Natural killer cell treated with Interleukin-12 subunit alpha and Interleukin-12 subunit beta and Interleukin-15 and Interleukin-18, amount 100 ng/mL, for 72 hours (primary cell): ENCODE data around the gene TEX101. TPM values are rescaled to one million over a fixed set of nuclear protein-coding genes. Genes with fewer than 3 reads are reported as not detected.

Source experiments
- ATAC-seq, 2 donors: fragments of 150-1000 bp; cut with Tn5 transposase in 1 of 2; sonication (Bioruptor Pico), chemical (Tn5 transposase) in 1 of 2; 2 replicates each; pipeline ENCODE4 v1.10.0; 2021
- DNase-seq: peaks from one replicate; pipeline ENCODE4 v3.0.0; 2022; ENCODE audit warnings: low spot score
- H3K27ac Mint-ChIP-seq, 2 donors: 1 replicate in 1 of 2; 2 replicates in 1 of 2; pipeline ENCODE4 v1.8.0; 2022; ENCODE audit warnings: mixed read lengths in 2 of 2, mild to moderate bottlenecking in 1 of 2, moderate library complexity in 1 of 2
- H3K27me3 Mint-ChIP-seq, 2 donors: 1 replicate in 1 of 2; 2 replicates in 1 of 2; pipeline ENCODE4 v1.8.0; 2022; ENCODE audit warnings: mixed read lengths in 2 of 2
- H3K36me3 Mint-ChIP-seq: one replicate; pipeline ENCODE4 v1.8.0; 2022; ENCODE audit warnings: mixed read lengths
- H3K4me1 Mint-ChIP-seq, 2 donors: 1 replicate in 1 of 2; 2 replicates in 1 of 2; pipeline ENCODE4 v1.8.0; 2022; ENCODE audit warnings: low read depth in 2 of 2, mixed read lengths in 2 of 2, mild to moderate bottlenecking in 1 of 2
- H3K4me3 Mint-ChIP-seq: one replicate; pipeline ENCODE4 v1.8.0; 2022; ENCODE audit warnings: mixed read lengths
- H3K9me3 Mint-ChIP-seq: 2 replicates; pipeline ENCODE4 v1.8.0; 2022; ENCODE audit warnings: mixed read lengths
- total RNA-seq, 2 donors: library from RNA; stranded (reverse); gene quantifications; one replicate each; pipeline ENCODE4 v1.2.3, GENCODE V29; 2022

TEX101 gene
- total RNA-seq, 2 donors from 2014 or later, result not detected

- no peaks in the 10 kb centered on the region for H3K9me3 Mint-ChIP-seq
- H3K27me3 Mint-ChIP-seq, result no peaks in the 10 kb centered on the region
- H3K4me1 Mint-ChIP-seq, result peaks cover 10 to 11% of the 10 kb centered on the region in 2 donors
- H3K4me3 Mint-ChIP-seq, result no peak overlapping the region
- ATAC-seq (no peak), DNase-seq (no peak)
- no peak overlapping the region for H3K27ac Mint-ChIP-seq
- H3K36me3 Mint-ChIP-seq, result no peaks in the 10 kb centered on the region
These were observed 30.0 kb downstream of the TEX101 start for GRCh38 chr19:43444531-43445287.

- ATAC-seq (no peak), DNase-seq (no peak)
- Mint-ChIP-seq H3K4me1 (peaks cover 7% of the 10 kb centered on the region in 2 donors), H3K4me3 (no peak overlapping the region), H3K27me3 (no peaks in the 10 kb centered on the region), H3K27ac (no peak overlapping the region), H3K9me3 (no peaks in the 10 kb centered on the region), H3K36me3 (no peaks in the 10 kb centered on the region)
These were observed 30.7 kb downstream of the TEX101 start for GRCh38 chr19:43445426-43445825.

GRCh38 chr19:43446746-43447489 is 32.2 kb downstream of the TEX101 start:
- no peaks in the 10 kb centered on the region for H3K27me3 Mint-ChIP-seq
- no peak overlapping the region for H3K27ac Mint-ChIP-seq
- H3K36me3 Mint-ChIP-seq, result no peaks in the 10 kb centered on the region
- peaks cover 4 to 6% of the 10 kb centered on the region in 2 donors for H3K4me1 Mint-ChIP-seq
- no peaks in the 10 kb centered on the region for H3K9me3 Mint-ChIP-seq
- peak; percentile 78 for DNase-seq
- no peak overlapping the region for H3K4me3 Mint-ChIP-seq
- ATAC-seq, result peak; percentile 68 to 77

- Mint-ChIP-seq H3K9me3 (no peaks in the 10 kb centered on the region), H3K4me3 (no peak overlapping the region), H3K4me1 (peaks cover 4 to 6% of the 10 kb centered on the region in 2 donors), H3K27ac (no peak overlapping the region), H3K27me3 (peaks cover 3 to 5% of the 10 kb centered on the region in 2 donors), H3K36me3 (peaks cover 5% of the 10 kb centered on the region)
- DNase-seq, result no peak
- ATAC-seq, result no peak
These were observed 33.0 kb downstream of the TEX101 start for GRCh38 chr19:43447655-43448054.

- H3K4me1 Mint-ChIP-seq, result peaks cover 6% of the 10 kb centered on the region in 2 donors
- no peak for ATAC-seq
- peaks cover 5 to 8% of the 10 kb centered on the region in 2 donors for H3K27me3 Mint-ChIP-seq
- no peak for DNase-seq
- H3K36me3 Mint-ChIP-seq, result peaks cover 6% of the 10 kb centered on the region
- H3K27ac Mint-ChIP-seq, result no peak overlapping the region
- no peak overlapping the region for H3K4me3 Mint-ChIP-seq
- no peaks in the 10 kb centered on the region for H3K9me3 Mint-ChIP-seq
These were observed 35.9 kb downstream of the TEX101 start for GRCh38 chr19:43450545-43450997.

GRCh38 chr19:43452582-43452981 is 37.9 kb downstream of the TEX101 start:
- ATAC-seq, result no peak
- Mint-ChIP-seq H3K4me1 (peaks cover 2 to 8% of the 10 kb centered on the region in 2 donors), H3K27ac (no peak overlapping the region), H3K36me3 (peaks cover 6% of the 10 kb centered on the region), H3K9me3 (no peaks in the 10 kb centered on the region), H3K27me3 (peaks cover 5 to 8% of the 10 kb centered on the region in 2 donors), H3K4me3 (no peak overlapping the region)
- no peak for DNase-seq

- H3K9me3 Mint-ChIP-seq, result no peaks in the 10 kb centered on the region
- no peak for ATAC-seq
- DNase-seq, result no peak
These were observed 39.3 kb downstream of the TEX101 start for GRCh38 chr19:43454031-43454430.

GRCh38 chr19:43455321-43456113 is 40.8 kb downstream of the TEX101 start:
- DNase-seq (peak; percentile 13), ATAC-seq (no peak)
- Mint-ChIP-seq H3K27ac (no peak overlapping the region), H3K36me3 (peaks cover 6% of the 10 kb centered on the region), H3K27me3 (peaks cover 5 to 12% of the 10 kb centered on the region in 2 donors), H3K9me3 (no peaks in the 10 kb centered on the region), H3K4me3 (peak overlapping the region; percentile 18), H3K4me1 (peaks cover 2 to 8% of the 10 kb centered on the region in 2 donors)

More at GRCh38 chr19:43454031-43454430, 39.3 kb downstream of the TEX101 start:
- Mint-ChIP-seq H3K27me3 (peaks cover 5 to 8% of the 10 kb centered on the region in 2 donors), H3K36me3 (peaks cover 6% of the 10 kb centered on the region), H3K4me3 (no peak overlapping the region), H3K27ac (no peak overlapping the region), H3K4me1 (peaks cover 2 to 8% of the 10 kb centered on the region in 2 donors)

- DNase-seq, result no peak
- Mint-ChIP-seq H3K36me3 (no peaks in the 10 kb centered on the region), H3K27me3 (peaks cover 0 to 8% of the 10 kb centered on the region in 2 donors), H3K9me3 (no peaks in the 10 kb centered on the region), H3K4me1 (peaks cover 0 to 8% of the 10 kb centered on the region in 2 donors), H3K27ac (no peak overlapping the region), H3K4me3 (no peak overlapping the region)
- ATAC-seq, result no peak
These were observed 43.1 kb downstream of the TEX101 start for GRCh38 chr19:43457809-43458208.

- H3K27ac Mint-ChIP-seq, result no peak overlapping the region
- H3K36me3 Mint-ChIP-seq, result no peaks in the 10 kb centered on the region
- H3K9me3 Mint-ChIP-seq, result no peaks in the 10 kb centered on the region
- DNase-seq (peak; percentile 55), ATAC-seq (no peak)
- H3K4me3 Mint-ChIP-seq, result no peak overlapping the region
- H3K27me3 Mint-ChIP-seq, result peaks cover 0 to 5% of the 10 kb centered on the region in 2 donors
- peaks cover 6 to 11% of the 10 kb centered on the region in 2 donors for H3K4me1 Mint-ChIP-seq
These were observed 45.8 kb downstream of the TEX101 start for GRCh38 chr19:43460362-43461016.

- ATAC-seq (no peak), DNase-seq (no peak)
- peak overlapping the region; percentile 10 for H3K4me3 Mint-ChIP-seq
- no peaks in the 10 kb centered on the region for H3K36me3 Mint-ChIP-seq
- H3K4me1 Mint-ChIP-seq, result peaks cover 0 to 17% of the 10 kb centered on the region in 2 donors
- no peaks in the 10 kb centered on the region for H3K9me3 Mint-ChIP-seq
- peaks cover 0 to 9% of the 10 kb centered on the region in 2 donors for H3K27me3 Mint-ChIP-seq
- no peak overlapping the region for H3K27ac Mint-ChIP-seq
These were observed 46.6 kb downstream of the TEX101 start for GRCh38 chr19:43461303-43461702.

- ATAC-seq (no peak), DNase-seq (peak; percentile 32)
- Mint-ChIP-seq H3K4me3 (no peak overlapping the region), H3K27me3 (peaks cover 0 to 9% of the 10 kb centered on the region in 2 donors), H3K36me3 (no peaks in the 10 kb centered on the region), H3K27ac (no peak overlapping the region), H3K9me3 (no peaks in the 10 kb centered on the region), H3K4me1 (peaks cover 4 to 20% of the 10 kb centered on the region in 2 donors)
These were observed 47.7 kb downstream of the TEX101 start for GRCh38 chr19:43462383-43462782.

GRCh38 chr19:43462785-43463380 is 48.2 kb downstream of the TEX101 start:
- DNase-seq (no peak), ATAC-seq (no peak)
- peak overlapping the region; percentile 89 for H3K4me3 Mint-ChIP-seq
- H3K27me3 Mint-ChIP-seq, result peaks cover 0 to 9% of the 10 kb centered on the region in 2 donors
- H3K27ac Mint-ChIP-seq, result peak overlapping the region; percentile 80 to 90
- H3K4me1 Mint-ChIP-seq, result peaks cover 8 to 21% of the 10 kb centered on the region in 2 donors
- H3K9me3 Mint-ChIP-seq, result no peaks in the 10 kb centered on the region
- H3K36me3 Mint-ChIP-seq, result no peaks in the 10 kb centered on the region
